K562 treated with DMSO at 1 percent for 4 hours (cell line): ENCODE results near the gene PRR33. TPM values are rescaled to one million over a fixed set of nuclear protein-coding genes. Genes with fewer than 3 reads are reported as not detected.

ENCODE experiments used
- total RNA-seq: library from RNA; unstranded; fragments of 300-600 nt; gene quantifications from 2 replicates; pipeline ENCODE4 v1.2.3, GENCODE V29; 2022; ENCODE audit not compliant: insufficient read depth

PRR33 gene
- not detected in 2 replicates for total RNA-seq

GRCh38 chr11:1891831-1892115 is at the start of gene PRR33:
TSS of gene PRR33 (minus strand) at chr11:1891895. CDS start at chr11:1890584, 1,311 bp downstream.

GRCh38 chr11:1919391-1920127 is 27.9 kb upstream of the PRR33 start, which contains the start of gene TNNT3:
TSS of gene TNNT3 (plus strand) at chr11:1919703. CDS start at chr11:1922875, 3,172 bp downstream.

GRCh38 chr11:1852877-1853276 is 38.8 kb downstream of the PRR33 start, which contains the start of gene LSP1:
TSS of gene LSP1 (plus strand) at chr11:1853084. CDS start at chr11:1853145, 61 bp downstream.

GRCh38 chr11:1838426-1839144 is 53.1 kb downstream of the PRR33 start, which contains the start of gene TNNI2:
TSS of gene TNNI2 (plus strand) at chr11:1838981. CDS start at chr11:1839697, 716 bp downstream.

Other genes with a start within 250 kb of the PRR33 start
- gene KRTAP5-6, start 194.7 kb downstream of the PRR33 start, total RNA-seq, result not detected in 2 replicates
- gene IFITM10, start 141.3 kb downstream of the PRR33 start, total RNA-seq, result 0.51 TPM in 1 of 2 replicates, not detected in the other
- 399 and 434 TPM in 2 replicates for gene CTSD, start 128.0 kb downstream of the PRR33 start, total RNA-seq
- not detected in 2 replicates for gene SYT8, start 56.9 kb downstream of the PRR33 start, total RNA-seq
- not detected in 2 replicates for gene TNNI2, start 52.9 kb downstream of the PRR33 start, total RNA-seq
- gene LSP1, start 38.8 kb downstream of the PRR33 start, total RNA-seq, result not detected in 2 replicates
- gene TNNT3, start 27.8 kb upstream of the PRR33 start, total RNA-seq, result not detected in 2 replicates
- 58.2 and 59.5 TPM in 2 replicates for gene MRPL23, start 55.4 kb upstream of the PRR33 start, total RNA-seq
- 7.2 and 17.8 TPM in 2 replicates for gene H19, start 105.9 kb upstream of the PRR33 start, total RNA-seq
- not detected in 2 replicates for gene IGF2, start 247.5 kb upstream of the PRR33 start, total RNA-seq